Nephron (organoid): ENCODE data around the gene SLC39A1.

Experiments used
- H3K27ac Mint-ChIP-seq, 3 experiments: 2 replicates each; pipeline ENCODE4 v1.8.0; 2020; ENCODE audit warnings: mixed read lengths in 3 of 3, mild to moderate bottlenecking in 2 of 3, moderate library complexity in 1 of 3
- H3K27me3 Mint-ChIP-seq: 2 replicates; pipeline ENCODE4 v1.8.0; 2021; ENCODE audit warnings: low read depth, mild to moderate bottlenecking, moderate library complexity, mixed read lengths
- H3K36me3 Mint-ChIP-seq: 2 replicates; pipeline ENCODE4 v1.8.0; 2020; ENCODE audit warnings: low read depth, mixed read lengths
- H3K4me1 Mint-ChIP-seq: 2 replicates; pipeline ENCODE4 v1.8.0; 2020; ENCODE audit warnings: mixed read lengths
- H3K4me3 Mint-ChIP-seq, 3 experiments: 2 replicates each; pipeline ENCODE4 v1.8.0; 2020; ENCODE audit warnings: mild to moderate bottlenecking in 3 of 3, mixed read lengths in 3 of 3, moderate library complexity in 2 of 3
- H3K9me3 Mint-ChIP-seq: 2 replicates; pipeline ENCODE4 v1.8.0; 2020; ENCODE audit warnings: mixed read lengths
- CTCF ChIP-seq, 3 experiments: fragments of 200-600 bp; sonication (generic); IDR thresholded peaks; one replicate each; pipeline ENCODE4 v1.5.0; 2021; ENCODE audit warnings: antibody characterized with exemption in 3 of 3; ENCODE audit not compliant: unreplicated experiment in 3 of 3

The SLC39A1 gene

GRCh38 chr1:153939476-153939875, 23.9 kb downstream of the SLC39A1 start:
- Mint-ChIP-seq H3K27me3 (no peaks in the 10 kb centered on the region), H3K4me1 (peaks cover 2% of the 10 kb centered on the region), H3K9me3 (no peaks in the 10 kb centered on the region), H3K4me3 (no peak overlapping the region), H3K27ac (no peak overlapping the region), H3K36me3 (peaks cover 44% of the 10 kb centered on the region)
- TF ChIP-seq CTCF (IDR thresholded peaks at IDR 0.05; ENCODE audit: unreplicated experiment in 3 of 3): no peak

GRCh38 chr1:153938996-153939395, 24.3 kb downstream of the SLC39A1 start:
- no peak for TF ChIP-seq CTCF (IDR thresholded peaks at IDR 0.05; ENCODE audit: unreplicated experiment in 3 of 3)
- Mint-ChIP-seq H3K4me3 (no peak overlapping the region), H3K9me3 (no peaks in the 10 kb centered on the region), H3K36me3 (peaks cover 47% of the 10 kb centered on the region), H3K27me3 (no peaks in the 10 kb centered on the region), H3K27ac (no peak overlapping the region), H3K4me1 (no peaks in the 10 kb centered on the region)

GRCh38 chr1:153937331-153937730, 26.0 kb downstream of the SLC39A1 start:
- no peaks in the 10 kb centered on the region for H3K27me3 Mint-ChIP-seq
- no peaks in the 10 kb centered on the region for H3K4me1 Mint-ChIP-seq
- H3K4me3 Mint-ChIP-seq: no peak overlapping the region
- no peak for TF ChIP-seq CTCF (IDR thresholded peaks at IDR 0.05; ENCODE audit: unreplicated experiment in 3 of 3)
- H3K36me3 Mint-ChIP-seq: peaks cover 53% of the 10 kb centered on the region
- no peak overlapping the region for H3K27ac Mint-ChIP-seq
- H3K9me3 Mint-ChIP-seq: no peaks in the 10 kb centered on the region

- Mint-ChIP-seq H3K4me1 (no peaks in the 10 kb centered on the region), H3K36me3 (peaks cover 53% of the 10 kb centered on the region), H3K27me3 (no peaks in the 10 kb centered on the region), H3K9me3 (no peaks in the 10 kb centered on the region), H3K27ac (no peak overlapping the region), H3K4me3 (no peak overlapping the region)
- TF ChIP-seq CTCF (IDR thresholded peaks at IDR 0.05; ENCODE audit: unreplicated experiment in 3 of 3): no peak
Observed at GRCh38 chr1:153936011-153936802, 27.1 kb downstream of the SLC39A1 start.

GRCh38 chr1:153934746-153935145, 28.6 kb downstream of the SLC39A1 start:
- no peaks in the 10 kb centered on the region for H3K4me1 Mint-ChIP-seq
- H3K36me3 Mint-ChIP-seq: peaks cover 52% of the 10 kb centered on the region

More at GRCh38 chr1:153934746-153935145, 28.6 kb downstream of the SLC39A1 start:
- TF ChIP-seq CTCF (IDR thresholded peaks at IDR 0.05; ENCODE audit: unreplicated experiment in 3 of 3): no peak
- no peak overlapping the region for H3K27ac Mint-ChIP-seq
- no peak overlapping the region for H3K4me3 Mint-ChIP-seq
- no peaks in the 10 kb centered on the region for H3K9me3 Mint-ChIP-seq
- no peaks in the 10 kb centered on the region for H3K27me3 Mint-ChIP-seq
